SH-SY5Y (cell line): ENCODE results near the gene KRT32.

Source experiments
- GATA2 ChIP-seq: IDR thresholded peaks from 2 replicates; pipeline ENCODE4 v1.6.1; 2011; ENCODE audit warnings: mild to moderate bottlenecking, low read depth, low read length
- GATA3 ChIP-seq: IDR thresholded peaks from 2 replicates; pipeline ENCODE4 v1.6.1; 2011; ENCODE audit warnings: low read depth, mild to moderate bottlenecking, low read length, moderate library complexity

DNA sequence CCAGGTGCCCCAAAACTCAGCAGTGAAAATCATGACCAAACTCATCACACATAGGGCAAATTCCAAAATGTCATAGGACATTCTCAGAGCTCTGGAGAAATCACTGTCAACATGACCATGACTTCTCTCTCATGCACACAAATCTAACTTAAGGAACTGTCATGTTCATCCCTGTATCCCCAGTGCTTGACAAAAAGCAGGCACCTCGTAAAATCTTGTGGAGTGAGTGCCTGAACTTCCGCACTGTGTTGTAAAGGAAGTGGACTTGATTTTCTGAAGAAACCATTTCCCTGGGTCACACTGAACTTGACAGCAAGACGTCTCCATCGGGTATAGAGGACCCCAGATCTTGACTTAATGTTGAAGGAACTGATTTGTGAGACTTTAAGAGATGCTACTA is 45.6 kb downstream of the KRT32 start:
- TF ChIP-seq GATA3 (no peak), GATA2 (no peak)
